Tibial nerve (tissue), 4 donors: ENCODE measurements around the gene ITGAE. TPM values are rescaled to one million over a fixed set of nuclear protein-coding genes. Genes with fewer than 3 reads are reported as not detected.

Source experiments
- DNase-seq, 2 donors: peaks; one replicate each; pipeline ENCODE4 v3.0.0-alpha.2; 2019; ENCODE audit warnings: low spot score in 2 of 2
- H3K27ac ChIP-seq, 4 donors: fragments of 200-600 bp; sonication (generic) in 3 of 4; one replicate each; pipeline ENCODE4 v1.5.1; 2017 to 2019; ENCODE audit warnings: mild to moderate bottlenecking in 1 of 4
- H3K27me3 ChIP-seq, 2 donors: fragments of 200-600 bp; sonication (generic) in 1 of 2; one replicate each; pipeline versions ENCODE4 v1.5.1 to v1.6.0; 2017 to 2019
- H3K36me3 ChIP-seq, 3 donors: fragments of 200-600 bp; sonication (generic); one replicate each; pipeline ENCODE4 v1.5.1; 2018 to 2019
- H3K4me1 ChIP-seq, 4 donors: fragments of 200-600 bp; sonication (generic) in 3 of 4; one replicate each; pipeline ENCODE4 v1.5.1; 2017 to 2019
- H3K4me3 ChIP-seq, 4 donors: fragments of 200-600 bp; sonication (generic) in 3 of 4; one replicate each; pipeline ENCODE4 v1.5.1; 2017 to 2019; ENCODE audit warnings: mild to moderate bottlenecking in 1 of 4, moderate library complexity in 1 of 4
- H3K9me3 ChIP-seq, 4 donors: fragments of 200-600 bp; sonication (generic) in 3 of 4; one replicate each; pipeline ENCODE4 v1.5.1; 2017 to 2019
- CTCF ChIP-seq, 5 experiments: fragments of 200-600 bp in 3 of 5; fragments of 450-650 bp in 2 of 5; sonication (generic) in 3 of 5; IDR thresholded peaks; one replicate each; pipeline ENCODE4 v1.5.1; 2016 to 2019; ENCODE audit warnings: antibody characterized with exemption in 5 of 5, mild to moderate bottlenecking in 3 of 5, moderate library complexity in 2 of 5
- EP300 ChIP-seq, 2 donors: sonication (generic); formaldehyde crosslinking; IDR thresholded peaks; one replicate each; pipeline ENCODE4 v1.6.1; 2017; ENCODE audit warnings: antibody characterized with exemption in 2 of 2, mild to moderate bottlenecking in 1 of 2
- POLR2A ChIP-seq, 2 donors: fragments of 450-650 bp; IDR thresholded peaks; one replicate each; pipeline ENCODE4 v1.6.1; 2017; ENCODE audit warnings: antibody characterized with exemption in 2 of 2, mild to moderate bottlenecking in 2 of 2, moderate library complexity in 2 of 2
- WGBS, 2 donors: methylation state at CpG; one replicate each; pipeline ENCODE4 v1.1.5; 2018; 5-methylcytosine and 5-hydroxymethylcytosine counted together
- total RNA-seq, 4 donors: library from RNA; depleted of rRNA; stranded (reverse); fragments of >200 nt; gene quantifications; one replicate each; pipeline ENCODE4 v1.1.0, GENCODE V29; 2016

ITGAE gene
- total RNA-seq, 4 donors from 2014 or later = 11.1 to 17.5 (median 13.4) TPM

- DNase-seq = no peak
- no peaks in the 10 kb centered on the region for H3K36me3 ChIP-seq
- no peak overlapping the region for H3K27ac ChIP-seq
- H3K4me1 ChIP-seq = no peaks in the 10 kb centered on the region
- no peak for TF ChIP-seq POLR2A (IDR thresholded peaks at IDR 0.05)
- TF ChIP-seq CTCF (IDR thresholded peaks at IDR 0.05) = no peak
- no peak for TF ChIP-seq EP300 (IDR thresholded peaks at IDR 0.05)
- no peaks in the 10 kb centered on the region for H3K27me3 ChIP-seq
- 79 to 84% methylated on average over 8 of the region's 8 CpGs for WGBS, 2 donors
- no peaks in the 10 kb centered on the region for H3K9me3 ChIP-seq
- H3K4me3 ChIP-seq = no peak overlapping the region
Measured at GRCh38 chr17:3782751-3783150, 18.2 kb downstream of the ITGAE start.

GRCh38 chr17:3780986-3781385 lies 20.0 kb downstream of the ITGAE start:
- Histone ChIP-seq H3K4me3 (no peak overlapping the region), H3K9me3 (no peaks in the 10 kb centered on the region), H3K36me3 (no peaks in the 10 kb centered on the region), H3K27ac (no peak overlapping the region), H3K27me3 (no peaks in the 10 kb centered on the region), H3K4me1 (no peaks in the 10 kb centered on the region)
- TF ChIP-seq CTCF (IDR thresholded peaks at IDR 0.05) (no peak), POLR2A (IDR thresholded peaks at IDR 0.05) (no peak), EP300 (IDR thresholded peaks at IDR 0.05) (no peak)
- 63 to 68% methylated on average over 6 of the region's 6 CpGs for WGBS, 2 donors
- no peak for DNase-seq

- Histone ChIP-seq H3K36me3 (no peaks in the 10 kb centered on the region), H3K4me3 (no peak overlapping the region), H3K27ac (no peak overlapping the region), H3K9me3 (no peaks in the 10 kb centered on the region), H3K27me3 (no peaks in the 10 kb centered on the region), H3K4me1 (no peaks in the 10 kb centered on the region)
- TF ChIP-seq CTCF (IDR thresholded peaks at IDR 0.05) = no peak
- TF ChIP-seq EP300 (IDR thresholded peaks at IDR 0.05) = no peak
- TF ChIP-seq POLR2A (IDR thresholded peaks at IDR 0.05) = no peak
- WGBS, 2 donors = 77 to 78% methylated on average over 19 to 20 of the region's 20 CpGs
- no peak for DNase-seq
Measured at GRCh38 chr17:3777366-3778120, 23.4 kb downstream of the ITGAE start.

- TF ChIP-seq EP300 (IDR thresholded peaks at IDR 0.05) = no peak
- no peak for TF ChIP-seq POLR2A (IDR thresholded peaks at IDR 0.05)
- TF ChIP-seq CTCF (IDR thresholded peaks at IDR 0.05) = no peak
Measured at GRCh38 chr17:3773966-3774365, 27.0 kb downstream of the ITGAE start.

GRCh38 chr17:3773511-3773910 lies 27.5 kb downstream of the ITGAE start:
- no peak for TF ChIP-seq CTCF (IDR thresholded peaks at IDR 0.05)
- no peak for TF ChIP-seq POLR2A (IDR thresholded peaks at IDR 0.05)
- TF ChIP-seq EP300 (IDR thresholded peaks at IDR 0.05) = no peak
- Histone ChIP-seq H3K27me3 (no peaks in the 10 kb centered on the region), H3K4me1 (no peaks in the 10 kb centered on the region), H3K4me3 (no peak overlapping the region), H3K27ac (no peak overlapping the region), H3K9me3 (no peaks in the 10 kb centered on the region), H3K36me3 (no peaks in the 10 kb centered on the region)
- DNase-seq = no peak
- WGBS, 2 donors = 67 to 68% methylated on average over 5 of the region's 5 CpGs

More at GRCh38 chr17:3773966-3774365, 27.0 kb downstream of the ITGAE start:
- Histone ChIP-seq H3K27ac (no peak overlapping the region), H3K27me3 (no peaks in the 10 kb centered on the region), H3K36me3 (no peaks in the 10 kb centered on the region), H3K4me3 (no peak overlapping the region), H3K9me3 (no peaks in the 10 kb centered on the region), H3K4me1 (no peaks in the 10 kb centered on the region)
- WGBS, 2 donors = 90 to 92% methylated on average over 3 of the region's 3 CpGs
- DNase-seq = no peak
